ENCODE results near the gene ANP32A.

DNA sequence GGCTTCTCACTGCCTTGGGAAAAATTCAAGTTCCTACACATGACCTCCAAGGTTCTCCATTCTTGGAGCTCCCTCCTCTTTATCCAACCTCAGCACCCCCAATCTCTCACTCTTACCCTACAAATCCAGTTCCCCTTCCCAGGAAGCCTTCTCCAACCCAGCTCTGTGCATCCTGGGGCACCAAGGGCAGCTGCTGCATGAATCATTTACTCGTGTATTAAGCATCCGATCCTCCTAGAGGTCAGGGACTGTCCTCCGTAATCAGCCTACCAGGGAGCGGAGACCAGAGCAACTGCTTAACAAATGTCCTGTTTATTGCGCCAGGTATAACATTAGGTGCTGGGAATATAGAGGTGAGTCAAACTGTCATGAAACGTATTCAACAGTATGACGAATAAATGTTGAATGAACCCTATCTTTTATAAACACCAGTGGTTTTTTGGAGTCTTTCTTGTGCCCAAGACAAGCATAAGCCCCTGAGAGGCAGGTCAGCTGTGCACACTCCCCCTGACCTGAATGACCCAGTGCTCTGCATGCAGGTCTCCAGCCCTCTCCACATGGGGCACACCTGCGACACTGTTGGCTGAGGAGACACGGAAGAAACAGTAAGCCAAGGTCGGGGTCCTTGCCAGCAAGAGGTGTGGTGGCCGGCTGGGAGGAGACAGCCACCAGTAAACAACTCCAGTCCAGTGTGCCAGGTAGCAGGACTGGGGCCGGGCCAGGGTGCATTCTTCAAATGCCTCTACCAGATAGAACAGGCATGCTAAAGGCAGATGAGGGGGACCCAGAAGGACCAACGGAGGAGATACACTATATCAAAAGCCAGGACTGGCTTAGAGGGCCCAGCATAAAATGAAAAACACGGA is 27.6 kb downstream of the ANP32A start:
- TF ChIP-seq ZNF274 (IDR thresholded peaks at IDR 0.05; ENCODE audit: low read depth, low read length), result no peak
- no peak for TF ChIP-seq YY1 (IDR thresholded peaks at IDR 0.05; ENCODE audit: insufficient read depth, insufficient read length)
- no peak for TF ChIP-seq SUZ12 (IDR thresholded peaks at IDR 0.05; ENCODE audit: extremely low read depth, insufficient read depth, insufficient read length)
